ENCODE results near the gene ISM1.

The ISM1 gene

GRCh38 chr20:13296070-13296469 lies 75.0 kb downstream of the ISM1 start:
- no peaks in the 10 kb centered on the region for H3K36me3 ChIP-seq (ENCODE audit: control insufficient read depth, insufficient read depth, low read length)
- H3K4me1 ChIP-seq = no peaks in the 10 kb centered on the region
- no peaks in the 10 kb centered on the region for H3K79me2 ChIP-seq
- H3K27ac ChIP-seq = no peak overlapping the region
- no peak overlapping the region for H3K4me3 ChIP-seq (ENCODE audit: low read depth, low read length)
- H3K9ac ChIP-seq = no peak overlapping the region
- no peak overlapping the region for H2AFZ ChIP-seq
- TF ChIP-seq, protein P1, sequence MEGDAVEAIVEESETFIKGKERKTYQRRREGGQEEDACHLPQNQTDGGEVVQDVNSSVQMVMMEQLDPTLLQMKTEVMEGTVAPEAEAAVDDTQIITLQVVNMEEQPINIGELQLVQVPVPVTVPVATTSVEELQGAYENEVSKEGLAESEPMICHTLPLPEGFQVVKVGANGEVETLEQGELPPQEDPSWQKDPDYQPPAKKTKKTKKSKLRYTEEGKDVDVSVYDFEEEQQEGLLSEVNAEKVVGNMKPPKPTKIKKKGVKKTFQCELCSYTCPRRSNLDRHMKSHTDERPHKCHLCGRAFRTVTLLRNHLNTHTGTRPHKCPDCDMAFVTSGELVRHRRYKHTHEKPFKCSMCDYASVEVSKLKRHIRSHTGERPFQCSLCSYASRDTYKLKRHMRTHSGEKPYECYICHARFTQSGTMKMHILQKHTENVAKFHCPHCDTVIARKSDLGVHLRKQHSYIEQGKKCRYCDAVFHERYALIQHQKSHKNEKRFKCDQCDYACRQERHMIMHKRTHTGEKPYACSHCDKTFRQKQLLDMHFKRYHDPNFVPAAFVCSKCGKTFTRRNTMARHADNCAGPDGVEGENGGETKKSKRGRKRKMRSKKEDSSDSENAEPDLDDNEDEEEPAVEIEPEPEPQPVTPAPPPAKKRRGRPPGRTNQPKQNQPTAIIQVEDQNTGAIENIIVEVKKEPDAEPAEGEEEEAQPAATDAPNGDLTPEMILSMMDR (IDR thresholded peaks at IDR 0.05) = no peak
- no peaks in the 10 kb centered on the region for H3K27me3 ChIP-seq (ENCODE audit: control insufficient read depth, insufficient read depth, low read length)
- H3K4me2 ChIP-seq (ENCODE audit: low read length) = no peak overlapping the region
- no peaks in the 10 kb centered on the region for H3K9me3 ChIP-seq (ENCODE audit: control insufficient read depth, low read length)

- Histone ChIP-seq H3K9me3 (ENCODE audit: control insufficient read depth, low read length) (no peaks in the 10 kb centered on the region), H3K4me1 (no peaks in the 10 kb centered on the region), H3K9ac (no peak overlapping the region), H2AFZ (no peak overlapping the region), H3K27me3 (ENCODE audit: control insufficient read depth, insufficient read depth, low read length) (no peaks in the 10 kb centered on the region), H3K36me3 (ENCODE audit: control insufficient read depth, insufficient read depth, low read length) (no peaks in the 10 kb centered on the region), H3K27ac (no peak overlapping the region), H3K4me3 (ENCODE audit: low read depth, low read length) (no peak overlapping the region), H3K4me2 (ENCODE audit: low read length) (no peak overlapping the region), H3K79me2 (no peaks in the 10 kb centered on the region)
- TF ChIP-seq, protein P1 (IDR thresholded peaks at IDR 0.05) = no peak
Observed at GRCh38 chr20:13297147-13297899, 76.2 kb downstream of the ISM1 start.

GRCh38 chr20:13298692-13299373 lies 77.8 kb downstream of the ISM1 start:
- Histone ChIP-seq H3K4me1 (no peaks in the 10 kb centered on the region), H3K4me3 (ENCODE audit: low read depth, low read length) (no peak overlapping the region), H3K27me3 (ENCODE audit: control insufficient read depth, insufficient read depth, low read length) (no peaks in the 10 kb centered on the region), H3K9ac (no peak overlapping the region), H3K4me2 (ENCODE audit: low read length) (no peak overlapping the region), H3K36me3 (ENCODE audit: control insufficient read depth, insufficient read depth, low read length) (no peaks in the 10 kb centered on the region), H3K27ac (no peak overlapping the region), H2AFZ (no peak overlapping the region), H3K9me3 (ENCODE audit: control insufficient read depth, low read length) (no peaks in the 10 kb centered on the region), H3K79me2 (no peaks in the 10 kb centered on the region)
- TF ChIP-seq, protein P1 (IDR thresholded peaks at IDR 0.05) = no peak

DNA sequence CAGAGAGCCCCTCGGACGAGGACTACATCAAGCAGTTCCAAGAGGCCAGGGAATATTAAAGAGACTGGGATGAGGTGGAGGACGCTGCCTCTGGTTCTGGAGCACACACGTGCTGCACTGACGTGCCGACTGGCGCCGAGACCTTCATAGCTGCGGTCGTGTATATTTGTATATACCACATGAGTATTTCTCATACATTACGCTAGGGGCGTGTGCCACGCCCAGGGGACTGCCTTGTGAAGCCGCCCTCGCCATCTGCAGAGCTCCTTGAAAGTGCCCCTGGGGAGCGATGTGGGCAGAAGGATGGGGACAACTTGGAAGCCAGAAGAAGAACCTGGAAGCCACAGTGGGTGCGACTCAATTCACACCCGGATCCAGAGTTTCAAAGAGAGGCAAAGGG lies 78.3 kb downstream of the ISM1 start:
- Histone ChIP-seq H3K9ac (no peak overlapping the region), H3K36me3 (ENCODE audit: control insufficient read depth, insufficient read depth, low read length) (no peaks in the 10 kb centered on the region)
- TF ChIP-seq, protein P1 (IDR thresholded peaks at IDR 0.05) = no peak

More for the DNA sequence above, 78.3 kb downstream of the ISM1 start:
- Histone ChIP-seq H3K27ac (no peak overlapping the region), H3K27me3 (ENCODE audit: control insufficient read depth, insufficient read depth, low read length) (no peaks in the 10 kb centered on the region), H3K9me3 (ENCODE audit: control insufficient read depth, low read length) (no peaks in the 10 kb centered on the region), H3K4me1 (no peaks in the 10 kb centered on the region), H3K4me2 (ENCODE audit: low read length) (no peak overlapping the region), H3K79me2 (no peaks in the 10 kb centered on the region), H2AFZ (no peak overlapping the region), H3K4me3 (ENCODE audit: low read depth, low read length) (no peak overlapping the region)
